HG03571 (cell line): ENCODE results near the gene FLT3LG.
"Not testable (repeated sequence)": the region's sequence is repeated elsewhere in the genome, so short reads cannot be mapped to it uniquely, and the experiment has no call there.

Experiments used
- ATAC-seq: cut with Tn5 transposase; IDR thresholded peaks from one replicate; pipeline ENCODE4 v1.9.1; 2021; ENCODE audit not compliant: unreplicated experiment

FLT3LG gene

GRCh38 chr19:49440439-49441209 lies 33.4 kb upstream of the FLT3LG start:
- no peak for ATAC-seq

GRCh38 chr19:49441210-49441959 lies 32.6 kb upstream of the FLT3LG start, which contains the start of gene SLC17A7:
Gene SLC17A7, minus strand, starts transcription at chr19:49441527. Its CDS starts 148 bp downstream, at chr19:49441379.
- no peak for ATAC-seq

GRCh38 chr19:49441960-49442350 lies 32.1 kb upstream of the FLT3LG start:
- no peak for ATAC-seq

- ATAC-seq: no peak
Observed at GRCh38 chr19:49442354-49442753, 31.7 kb upstream of the FLT3LG start.

GRCh38 chr19:49442771-49443365 lies 31.1 kb upstream of the FLT3LG start:
- ATAC-seq: no peak

GRCh38 chr19:49443366-49444099 lies 30.5 kb upstream of the FLT3LG start:
- ATAC-seq: peak; percentile 68

- not testable (repeated sequence) for ATAC-seq
Observed at GRCh38 chr19:49444100-49444700, 29.8 kb upstream of the FLT3LG start.

- no peak for ATAC-seq
Observed at GRCh38 chr19:49445997-49446396, 28.0 kb upstream of the FLT3LG start.

GRCh38 chr19:49447485-49448431 lies 26.3 kb upstream of the FLT3LG start:
- no peak for ATAC-seq

GRCh38 chr19:49448432-49448786 lies 25.6 kb upstream of the FLT3LG start:
- no peak for ATAC-seq

- ATAC-seq: no peak
Observed at GRCh38 chr19:49450405-49450804, 23.6 kb upstream of the FLT3LG start.

- ATAC-seq: peak; percentile 45
Observed at GRCh38 chr19:49451430-49452181, 22.4 kb upstream of the FLT3LG start, which contains the start of gene PIH1D1. Gene PIH1D1, minus strand, starts transcription at chr19:49451814. Its CDS starts 240 bp downstream, at chr19:49451574.

- ATAC-seq: peak; percentile 63
Observed at GRCh38 chr19:49453013-49453756, 20.8 kb upstream of the FLT3LG start, which contains the start of gene ALDH16A1. Gene ALDH16A1, plus strand, starts transcription at chr19:49453225. Its CDS starts 107 bp downstream, at chr19:49453332.

GRCh38 chr19:49453757-49454240 lies 20.2 kb upstream of the FLT3LG start:
- ATAC-seq: no peak

- ATAC-seq: no peak
Observed at GRCh38 chr19:49455773-49456172, 18.2 kb upstream of the FLT3LG start.

GRCh38 chr19:49456326-49456725 lies 17.7 kb upstream of the FLT3LG start:
- no peak for ATAC-seq

GRCh38 chr19:49458567-49458903 lies 15.5 kb upstream of the FLT3LG start:
- no peak for ATAC-seq

GRCh38 chr19:49459388-49459787 lies 14.6 kb upstream of the FLT3LG start:
- no peak for ATAC-seq
